Keratinocyte (primary cell): ENCODE measurements around the gene CSF3.

Experiments
- EZH2 ChIP-seq: IDR thresholded peaks from one replicate; pipeline ENCODE4 v1.6.1; 2012; ENCODE audit warnings: inconsistent platforms, mild to moderate bottlenecking, low read length, moderate library complexity
- TF ChIP-seq, protein P1 (sequence below), 3 experiments: IDR thresholded peaks in 1 of 3; conservative IDR thresholded peaks in 1 of 3; optimal IDR thresholded peaks in 1 of 3; 2 replicates in 2 of 3; 3 replicates in 1 of 3; pipeline versions ENCODE3 to v1.5.1; 2011; ENCODE audit warnings: low read length in 3 of 3, mild to moderate bottlenecking in 3 of 3, moderate library complexity in 2 of 3, control low read depth in 1 of 3, inconsistent platforms in 1 of 3; ENCODE audit not compliant: insufficient read depth in 2 of 3; ENCODE audit errors: extremely low read depth in 1 of 3

- TF ChIP-seq, protein P1, sequence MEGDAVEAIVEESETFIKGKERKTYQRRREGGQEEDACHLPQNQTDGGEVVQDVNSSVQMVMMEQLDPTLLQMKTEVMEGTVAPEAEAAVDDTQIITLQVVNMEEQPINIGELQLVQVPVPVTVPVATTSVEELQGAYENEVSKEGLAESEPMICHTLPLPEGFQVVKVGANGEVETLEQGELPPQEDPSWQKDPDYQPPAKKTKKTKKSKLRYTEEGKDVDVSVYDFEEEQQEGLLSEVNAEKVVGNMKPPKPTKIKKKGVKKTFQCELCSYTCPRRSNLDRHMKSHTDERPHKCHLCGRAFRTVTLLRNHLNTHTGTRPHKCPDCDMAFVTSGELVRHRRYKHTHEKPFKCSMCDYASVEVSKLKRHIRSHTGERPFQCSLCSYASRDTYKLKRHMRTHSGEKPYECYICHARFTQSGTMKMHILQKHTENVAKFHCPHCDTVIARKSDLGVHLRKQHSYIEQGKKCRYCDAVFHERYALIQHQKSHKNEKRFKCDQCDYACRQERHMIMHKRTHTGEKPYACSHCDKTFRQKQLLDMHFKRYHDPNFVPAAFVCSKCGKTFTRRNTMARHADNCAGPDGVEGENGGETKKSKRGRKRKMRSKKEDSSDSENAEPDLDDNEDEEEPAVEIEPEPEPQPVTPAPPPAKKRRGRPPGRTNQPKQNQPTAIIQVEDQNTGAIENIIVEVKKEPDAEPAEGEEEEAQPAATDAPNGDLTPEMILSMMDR (optimal IDR thresholded peaks at IDR 0.05 in 1 of 3, IDR thresholded peaks at IDR 0.05 in 1 of 3, conservative IDR thresholded peaks at IDR 0.05 in 1 of 3; ENCODE audit: extremely low read depth in 1 of 3, insufficient read depth in 2 of 3, low read length in 3 of 3) = no peak
- TF ChIP-seq EZH2 = no peak
These were observed 33.4 kb upstream of the CSF3 start for GRCh38 chr17:39981766-39982375.
